B cell (primary cell): ENCODE results near the gene GPR22. TPM values are rescaled to one million over a fixed set of nuclear protein-coding genes. Genes with fewer than 3 reads are reported as not detected.

Source experiments
- ATAC-seq: fragments of 200-7000 bp; cut with Tn5 transposase; one replicate; pipeline ENCODE4 v1.10.0; 2021; ENCODE audit warnings: low read depth, mild to moderate bottlenecking, moderate number of reproducible peaks, moderate library complexity
- CTCF ChIA-PET: fragments of 350-600 bp; sonication (Branson Sonifier 250); formaldehyde crosslinking; loops from one replicate; lab custom pipeline; 2021; ENCODE audit warnings: antibody characterized with exemption, inconsistent platforms; lab: Charles Lee
- POLR2A ChIA-PET: fragments of 350-600 bp; sonication (Branson Sonifier 250); formaldehyde crosslinking; loops from one replicate; lab custom pipeline; 2021; ENCODE audit warnings: antibody characterized with exemption; lab: Charles Lee
- DNase-seq: peaks from one replicate; pipeline ENCODE4 v3.0.0; 2013
- H2AFZ ChIP-seq: 2 replicates; pipeline ENCODE4 v1.6.1; 2012; ENCODE audit warnings: mild to moderate bottlenecking, low read depth, low read length; ENCODE audit not compliant: insufficient read depth, poor library complexity, severe bottlenecking
- H3K27ac ChIP-seq, 2 donors: 1 replicate in 1 of 2; 2 replicates in 1 of 2; pipeline ENCODE4 v1.5.1; 2012 to 2013; ENCODE audit warnings: low read length in 2 of 2, mild to moderate bottlenecking in 2 of 2, moderate library complexity in 1 of 2
- H3K27me3 ChIP-seq, 4 experiments: fragments of 200-600 bp in 1 of 4; sonication (generic) in 1 of 4; replicated peaks in 1 of 4; 1 replicate in 2 of 4; 2 replicates in 2 of 4; pipeline versions ENCODE4 v1.6.1 to v1.7.0; 2013 to 2016; ENCODE audit warnings: low read length in 3 of 4, mild to moderate bottlenecking in 2 of 4, mixed read lengths in 1 of 4, moderate library complexity in 1 of 4; ENCODE audit not compliant: insufficient read depth in 4 of 4, control insufficient read depth in 3 of 4; ENCODE audit errors: control extremely low read depth in 1 of 4
- H3K36me3 ChIP-seq, 2 experiments: replicated peaks in 1 of 2; 1 replicate in 1 of 2; 2 replicates in 1 of 2; pipeline versions ENCODE4 v1.6.1 to v1.7.1; 2013; ENCODE audit warnings: low read length in 1 of 2; ENCODE audit not compliant: insufficient read depth in 2 of 2, control insufficient read depth in 1 of 2; ENCODE audit errors: control extremely low read depth in 1 of 2, extremely low read depth in 1 of 2
- H3K4me1 ChIP-seq, 2 donors: fragments of 200-600 bp in 1 of 2; sonication (generic) in 1 of 2; 1 replicate in 1 of 2; 2 replicates in 1 of 2; pipeline versions ENCODE4 v1.5.1 to v1.6.1; 2013 to 2017; ENCODE audit warnings: low read length in 2 of 2; ENCODE audit not compliant: control insufficient read depth in 2 of 2, insufficient read depth in 2 of 2
- H3K4me2 ChIP-seq: replicated peaks from 2 replicates; pipeline ENCODE3; 2012; ENCODE audit warnings: mild to moderate bottlenecking, low read depth, low read length; ENCODE audit not compliant: poor library complexity, severe bottlenecking
- H3K4me3 ChIP-seq, 5 experiments: fragments of 200-600 bp in 1 of 5; sonication (generic) in 1 of 5; 1 replicate in 3 of 5; 2 replicates in 2 of 5; pipeline versions ENCODE4 v1.5.1 to v1.7.0; 2011 to 2016; ENCODE audit warnings: low read length in 4 of 5, mild to moderate bottlenecking in 4 of 5, low read depth in 2 of 5, control low read depth in 1 of 5, moderate library complexity in 1 of 5; ENCODE audit not compliant: insufficient read depth in 1 of 5; ENCODE audit errors: control extremely low read depth in 1 of 5, extremely low read depth in 1 of 5
- H3K79me2 ChIP-seq: fragments of 200-600 bp; sonication (generic); one replicate; pipeline ENCODE4 v1.6.0; 2016; ENCODE audit warnings: low read length; ENCODE audit not compliant: control insufficient read depth, insufficient read depth
- H3K9ac ChIP-seq: fragments of 200-600 bp; sonication (generic); 2 replicates; pipeline ENCODE4 v1.6.1; 2017; ENCODE audit warnings: mild to moderate bottlenecking, low read length, moderate library complexity
- H3K9me3 ChIP-seq, 3 donors: one replicate each; pipeline versions ENCODE4 v1.6.1 to v1.7.1; 2013; ENCODE audit warnings: low read length in 2 of 3; ENCODE audit not compliant: control insufficient read depth in 2 of 3, insufficient read depth in 1 of 3; ENCODE audit errors: control extremely low read depth in 1 of 3
- H4K20me1 ChIP-seq: 2 replicates; pipeline ENCODE4 v1.6.0; 2012; ENCODE audit warnings: mild to moderate bottlenecking, low read length; ENCODE audit not compliant: insufficient read depth, control insufficient read depth, poor library complexity, severe bottlenecking
- H3K27ac Mint-ChIP-seq: one replicate; pipeline ENCODE4 v1.8.0; 2021; ENCODE audit warnings: mixed read lengths
- H3K27me3 Mint-ChIP-seq: one replicate; pipeline ENCODE4 v1.8.0; 2021; ENCODE audit warnings: mixed read lengths
- H3K4me1 Mint-ChIP-seq: one replicate; pipeline ENCODE4 v1.8.0; 2021; ENCODE audit warnings: mixed read lengths
- H3K4me3 Mint-ChIP-seq: one replicate; pipeline ENCODE4 v1.8.0; 2021; ENCODE audit warnings: mixed read lengths
- H3K9me3 Mint-ChIP-seq: one replicate; pipeline ENCODE4 v1.8.0; 2022; ENCODE audit warnings: mixed read lengths; ENCODE audit not compliant: insufficient read depth
- EZH2 ChIP-seq: IDR thresholded peaks from 2 replicates; pipeline ENCODE4 v1.6.1; 2012; ENCODE audit warnings: borderline replicate concordance, low read depth, mild to moderate bottlenecking, moderate library complexity, low read length; ENCODE audit not compliant: insufficient read depth, poor library complexity, severe bottlenecking
- WGBS: methylation state at CpG from one replicate; pipeline ENCODE4 v1.1.5; 2013; ENCODE audit warnings: missing lambda C conversion rate; ENCODE audit not compliant: insufficient coverage; 5-methylcytosine and 5-hydroxymethylcytosine counted together
- intact Hi-C: fragments of 100-400 bp; cut with micrococcal nuclease; formaldehyde crosslinking; loops from one replicate; pipeline ENCODE4 v1.10.0; 2022
- polyA plus RNA-seq: library from polyadenylated mRNA; depleted of rRNA; stranded (reverse); fragments of >200 nt; gene quantifications from 2 replicates; pipeline ENCODE4 v1.2.3, GENCODE V29; 2012
- total RNA-seq, 2 donors: library from RNA; stranded (reverse); fragments of 120-200 nt in 1 of 2; gene quantifications; 1 replicate in 1 of 2; 2 replicates in 1 of 2; pipeline versions ENCODE4 v1.2.3 to v1.2.4, GENCODE V29; 2013 to 2022
- TF ChIP-seq, protein P1 (sequence below): fragments of 200-600 bp; IDR thresholded peaks from one replicate; pipeline ENCODE4 v1.8.0; 2022; ENCODE audit warnings: antibody characterized with exemption, mild to moderate bottlenecking

GPR22 gene
- total and polyA plus RNA-seq, 2 donors (not counting 1 experiment from before 2014, with no cell fraction given) = not detected

DNA sequence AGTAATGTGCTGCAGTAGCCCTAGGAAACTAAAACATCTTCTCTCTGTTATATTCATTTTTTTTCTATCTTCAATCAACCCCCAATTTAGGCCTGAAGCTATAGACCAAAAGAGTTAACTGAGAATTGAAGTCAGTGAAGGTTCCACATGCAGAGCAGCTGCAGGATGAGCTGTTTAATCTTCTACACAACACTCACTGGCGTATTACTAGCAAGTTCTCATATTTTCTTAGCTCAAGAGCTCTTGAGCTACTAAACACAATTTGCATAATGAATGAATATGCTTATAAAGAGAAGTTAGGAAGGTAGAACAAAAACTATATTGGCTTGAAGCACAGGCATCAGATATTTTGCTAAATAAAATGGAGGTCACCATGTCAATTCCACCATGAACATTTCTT, 41.2 kb upstream of the GPR22 start:
- no peak for ATAC-seq
- H3K27me3 Mint-ChIP-seq = no peaks in the 10 kb centered on the region
- intact Hi-C loops = no loop called here

DNA sequence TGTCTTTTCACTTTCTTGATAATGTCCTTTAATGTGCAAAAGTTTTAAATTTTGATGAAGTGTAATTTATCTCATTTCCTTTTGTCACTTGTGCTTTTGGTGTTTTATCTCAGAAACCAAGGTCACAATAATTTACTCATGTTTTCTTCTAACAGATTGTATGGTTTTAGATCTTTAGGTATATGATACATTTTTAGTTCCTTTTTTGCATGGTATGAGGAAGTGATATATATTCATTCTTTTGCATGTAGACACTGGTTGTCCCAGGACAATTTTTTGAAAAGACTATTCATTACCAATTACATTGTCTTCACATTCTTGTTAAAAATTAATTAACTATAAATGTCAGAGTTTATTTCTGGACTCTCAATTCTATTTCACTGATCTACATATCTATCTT, 39.8 kb upstream of the GPR22 start:
- ATAC-seq (no peak), DNase-seq (no peak)
- no peak overlapping the region for H3K27ac ChIP-seq
- intact Hi-C loops = no loop called here
- H3K4me3 Mint-ChIP-seq = no peak overlapping the region
- H3K9ac ChIP-seq = no peak overlapping the region
- no peaks in the 10 kb centered on the region for H4K20me1 ChIP-seq
- H3K4me2 ChIP-seq = no peak overlapping the region
- no peaks in the 10 kb centered on the region for H3K27me3 ChIP-seq
- peaks cover 0 to 3% of the 10 kb centered on the region in 2 experiments for H3K36me3 ChIP-seq
- no peak overlapping the region for H3K4me3 ChIP-seq
- H3K79me2 ChIP-seq = no peaks in the 10 kb centered on the region
- CTCF ChIA-PET = no interaction called here
- TF ChIP-seq, protein P1, sequence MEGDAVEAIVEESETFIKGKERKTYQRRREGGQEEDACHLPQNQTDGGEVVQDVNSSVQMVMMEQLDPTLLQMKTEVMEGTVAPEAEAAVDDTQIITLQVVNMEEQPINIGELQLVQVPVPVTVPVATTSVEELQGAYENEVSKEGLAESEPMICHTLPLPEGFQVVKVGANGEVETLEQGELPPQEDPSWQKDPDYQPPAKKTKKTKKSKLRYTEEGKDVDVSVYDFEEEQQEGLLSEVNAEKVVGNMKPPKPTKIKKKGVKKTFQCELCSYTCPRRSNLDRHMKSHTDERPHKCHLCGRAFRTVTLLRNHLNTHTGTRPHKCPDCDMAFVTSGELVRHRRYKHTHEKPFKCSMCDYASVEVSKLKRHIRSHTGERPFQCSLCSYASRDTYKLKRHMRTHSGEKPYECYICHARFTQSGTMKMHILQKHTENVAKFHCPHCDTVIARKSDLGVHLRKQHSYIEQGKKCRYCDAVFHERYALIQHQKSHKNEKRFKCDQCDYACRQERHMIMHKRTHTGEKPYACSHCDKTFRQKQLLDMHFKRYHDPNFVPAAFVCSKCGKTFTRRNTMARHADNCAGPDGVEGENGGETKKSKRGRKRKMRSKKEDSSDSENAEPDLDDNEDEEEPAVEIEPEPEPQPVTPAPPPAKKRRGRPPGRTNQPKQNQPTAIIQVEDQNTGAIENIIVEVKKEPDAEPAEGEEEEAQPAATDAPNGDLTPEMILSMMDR = no peak
- TF ChIP-seq EZH2 = no peak
- peaks cover 0 to 2% (median 0%) of the 10 kb centered on the region in 3 donors for H3K9me3 ChIP-seq
- H3K27ac Mint-ChIP-seq = no peak overlapping the region
- POLR2A ChIA-PET = no interaction called here
- peaks cover 11% of the 10 kb centered on the region for H3K4me1 Mint-ChIP-seq
- no peak overlapping the region for H2AFZ ChIP-seq
- H3K9me3 Mint-ChIP-seq = peaks cover 5% of the 10 kb centered on the region
- peaks cover 0 to 8% of the 10 kb centered on the region in 2 donors for H3K4me1 ChIP-seq
- no peaks in the 10 kb centered on the region for H3K27me3 Mint-ChIP-seq

More for the DNA sequence above, 41.2 kb upstream of the GPR22 start:
- POLR2A ChIA-PET = no interaction called here
- no peak for DNase-seq
- no peak overlapping the region for H3K27ac ChIP-seq
- Mint-ChIP-seq H3K4me1 (peaks cover 11% of the 10 kb centered on the region), H3K27ac (no peak overlapping the region), H3K9me3 (peaks cover 5% of the 10 kb centered on the region), H3K4me3 (no peak overlapping the region)
- no peaks in the 10 kb centered on the region for H3K79me2 ChIP-seq
- H3K36me3 ChIP-seq = peaks cover 0 to 3% of the 10 kb centered on the region in 2 experiments
- CTCF ChIA-PET = interaction anchor here (0.7 kb wide), 1 partner anchor 297 kb away, joined by 3 read pairs; no protein-coding TSS in a partner anchor
- TF ChIP-seq, protein P1 = no peak
- no peak for TF ChIP-seq EZH2
- peaks cover 0 to 8% of the 10 kb centered on the region in 2 donors for H3K4me1 ChIP-seq
- H2AFZ ChIP-seq = no peak overlapping the region
- H3K4me2 ChIP-seq = no peak overlapping the region
- no peaks in the 10 kb centered on the region for H3K27me3 ChIP-seq
- H4K20me1 ChIP-seq = no peaks in the 10 kb centered on the region
- WGBS = no CpG with 5 or more reads among the region's 1 CpG
- no peak overlapping the region for H3K4me3 ChIP-seq
- H3K9me3 ChIP-seq = peaks cover 0 to 2% (median 0%) of the 10 kb centered on the region in 3 donors
- no peak overlapping the region for H3K9ac ChIP-seq
